Left ventricle myocardium inferior (tissue), 1 donor: ENCODE results near the gene PCMTD2. TPM values are rescaled to one million over a fixed set of nuclear protein-coding genes. Genes with fewer than 3 reads are reported as not detected.

ENCODE experiments used
- DNase-seq: peaks from one replicate; pipeline ENCODE4 v3.0.0-alpha.2; 2020
- H3K27ac ChIP-seq: fragments of 200-600 bp; replicated peaks from 2 replicates; pipeline ENCODE4 v1.8.0; 2021
- H3K27me3 ChIP-seq: fragments of 200-600 bp; 2 replicates; pipeline ENCODE4 v1.8.0; 2021; ENCODE audit warnings: low read depth
- H3K36me3 ChIP-seq: fragments of 200-600 bp; 2 replicates; pipeline ENCODE4 v1.8.0; 2021
- H3K4me1 ChIP-seq: fragments of 200-600 bp; 2 replicates; pipeline ENCODE4 v1.8.0; 2021
- H3K4me3 ChIP-seq: fragments of 200-600 bp; 2 replicates; pipeline ENCODE4 v1.8.0; 2021; ENCODE audit warnings: mild to moderate bottlenecking, moderate library complexity
- H3K9me3 ChIP-seq: fragments of 200-600 bp; replicated peaks from 2 replicates; pipeline ENCODE4 v1.8.0; 2021
- CTCF ChIP-seq: fragments of 200-600 bp; IDR thresholded peaks from 2 replicates; pipeline ENCODE4 v1.8.0; 2021; ENCODE audit warnings: antibody characterized with exemption, mild to moderate bottlenecking, borderline replicate concordance
- intact Hi-C: fragments of 100-400 bp; cut with micrococcal nuclease; formaldehyde crosslinking; loops from one replicate; pipeline ENCODE4 v1.11.0; 2022
- total RNA-seq: library from RNA; stranded (reverse); fragmentation: NEBNext Ultra II Directional; extraction: Animal tissue kit (Norgen Biotek cat#: 25700); gene quantifications from one replicate; pipeline ENCODE4 v1.2.1, GENCODE V29; 2021
- donor health status: DM: no; HTN: yes; CAD: no; lungs with severe emphysema.

PCMTD2 gene
- total RNA-seq, 1 donor from 2014 or later: 62.9 TPM

GRCh38 chr20:64224351-64225170, 31.0 kb upstream of the PCMTD2 start:
- no peak for DNase-seq
- H3K36me3 ChIP-seq: no peaks in the 10 kb centered on the region
- peaks cover 45% of the 10 kb centered on the region for H3K4me1 ChIP-seq
- H3K27me3 ChIP-seq: no peaks in the 10 kb centered on the region
- no peaks in the 10 kb centered on the region for H3K9me3 ChIP-seq
- no peak overlapping the region for H3K4me3 ChIP-seq
- no peak for TF ChIP-seq CTCF
- intact Hi-C loops: no loop called here
- peak overlapping the region; percentile 72 for H3K27ac ChIP-seq

- no peaks in the 10 kb centered on the region for H3K27me3 ChIP-seq
- no peak for DNase-seq
Observed at GRCh38 chr20:64225171-64225595, 30.4 kb upstream of the PCMTD2 start.

GRCh38 chr20:64225828-64226598, 29.5 kb upstream of the PCMTD2 start:
- no peaks in the 10 kb centered on the region for H3K27me3 ChIP-seq

More at GRCh38 chr20:64225171-64225595, 30.4 kb upstream of the PCMTD2 start:
- H3K4me3 ChIP-seq: no peak overlapping the region
- peak overlapping the region; percentile 72 for H3K27ac ChIP-seq
- H3K4me1 ChIP-seq: peaks cover 45% of the 10 kb centered on the region
- no peak for TF ChIP-seq CTCF
- H3K36me3 ChIP-seq: no peaks in the 10 kb centered on the region
- intact Hi-C loops: no loop called here
- no peaks in the 10 kb centered on the region for H3K9me3 ChIP-seq

GRCh38 chr20:64226686-64227580, 28.6 kb upstream of the PCMTD2 start:
- no peak for TF ChIP-seq CTCF
- intact Hi-C loops: no loop called here
- no peak for DNase-seq

More at GRCh38 chr20:64225828-64226598, 29.5 kb upstream of the PCMTD2 start:
- Histone ChIP-seq H3K27ac (no peak overlapping the region), H3K9me3 (no peaks in the 10 kb centered on the region), H3K36me3 (no peaks in the 10 kb centered on the region), H3K4me3 (no peak overlapping the region), H3K4me1 (peaks cover 45% of the 10 kb centered on the region)
- intact Hi-C loops: no loop called here
- TF ChIP-seq CTCF: no peak
- no peak for DNase-seq

GRCh38 chr20:64228086-64228653, 27.4 kb upstream of the PCMTD2 start:
- Histone ChIP-seq H3K9me3 (no peaks in the 10 kb centered on the region), H3K27me3 (no peaks in the 10 kb centered on the region), H3K36me3 (no peaks in the 10 kb centered on the region), H3K4me3 (no peak overlapping the region), H3K4me1 (peaks cover 33% of the 10 kb centered on the region), H3K27ac (no peak overlapping the region)
- TF ChIP-seq CTCF: no peak
- no peak for DNase-seq
- intact Hi-C loops: no loop called here

More at GRCh38 chr20:64226686-64227580, 28.6 kb upstream of the PCMTD2 start:
- Histone ChIP-seq H3K27ac (no peak overlapping the region), H3K4me1 (peaks cover 36% of the 10 kb centered on the region), H3K4me3 (no peak overlapping the region), H3K36me3 (no peaks in the 10 kb centered on the region), H3K27me3 (no peaks in the 10 kb centered on the region), H3K9me3 (no peaks in the 10 kb centered on the region)
